Smooth muscle cell (in vitro differentiated cells): ENCODE results near the gene DIAPH2. TPM values are rescaled to one million over a fixed set of nuclear protein-coding genes. Genes with fewer than 3 reads are reported as not detected.

Experiments
- DNase-seq: peaks from one replicate; lab custom pipeline; 2025; ENCODE audit not compliant: unreplicated experiment; lab: John Stamatoyannopoulos, UW
- H2AFZ ChIP-seq: fragments of 200-600 bp; sonication (generic); 2 replicates; pipeline ENCODE4 v1.6.0; 2016; ENCODE audit warnings: antibody characterized with exemption, low read depth, mild to moderate bottlenecking
- H3F3A ChIP-seq: fragments of 200-600 bp; sonication (generic); 2 replicates; pipeline ENCODE4 v1.6.0; 2017; ENCODE audit warnings: antibody characterized with exemption, low read depth
- H3K27ac ChIP-seq: fragments of 200-600 bp; sonication (generic); 2 replicates; pipeline ENCODE4 v1.5.1; 2016; ENCODE audit warnings: low read depth, mild to moderate bottlenecking
- H3K27me3 ChIP-seq: fragments of 200-600 bp; sonication (generic); 2 replicates; pipeline ENCODE4 v1.6.1; 2016; ENCODE audit warnings: low read depth, mild to moderate bottlenecking
- H3K36me3 ChIP-seq: fragments of 200-600 bp; sonication (generic); 2 replicates; pipeline ENCODE4 v1.5.1; 2016; ENCODE audit warnings: low read depth
- H3K4me1 ChIP-seq: fragments of 200-600 bp; sonication (generic); 2 replicates; pipeline ENCODE4 v1.5.1; 2016; ENCODE audit warnings: low read depth
- H3K4me2 ChIP-seq: fragments of 200-600 bp; sonication (generic); 2 replicates; pipeline ENCODE4 v1.6.0; 2016; ENCODE audit warnings: mild to moderate bottlenecking
- H3K4me3 ChIP-seq: fragments of 200-600 bp; sonication (generic); 2 replicates; pipeline ENCODE4 v1.5.1; 2016; ENCODE audit warnings: mild to moderate bottlenecking
- H3K79me2 ChIP-seq: fragments of 200-600 bp; sonication (generic); 2 replicates; pipeline ENCODE4 v1.6.0; 2016; ENCODE audit warnings: low read depth, mild to moderate bottlenecking
- H3K9ac ChIP-seq: fragments of 200-600 bp; sonication (generic); 2 replicates; pipeline ENCODE4 v1.6.0; 2016; ENCODE audit warnings: low read depth
- H3K9me3 ChIP-seq: fragments of 200-600 bp; sonication (generic); replicated peaks from 2 replicates; pipeline ENCODE4 v1.5.1; 2016; ENCODE audit warnings: low read depth
- H4K20me1 ChIP-seq: fragments of 200-600 bp; sonication (generic); 2 replicates; pipeline ENCODE4 v1.6.0; 2016; ENCODE audit warnings: low read depth
- CTCF ChIP-seq: fragments of 200-600 bp; sonication (generic); IDR thresholded peaks from 2 replicates; pipeline ENCODE4 v1.5.1; 2017; ENCODE audit warnings: borderline replicate concordance, mild to moderate bottlenecking, antibody characterized with exemption; ENCODE audit not compliant: insufficient read depth, poor library complexity, severe bottlenecking
- WGBS: methylation state at CpG from one replicate; pipeline ENCODE4 v1.1.7; 2016; ENCODE audit warnings: low lambda C conversion rate; 5-methylcytosine and 5-hydroxymethylcytosine counted together
- polyA plus RNA-seq: library from polyadenylated mRNA; unstranded; fragments of >200 nt; fragmentation: Nextera tagmentation; extraction: Ambion mirVana; gene quantifications from 2 replicates; pipeline ENCODE4 v1.2.1, GENCODE V29; 2016
- total RNA-seq: library from RNA; depleted of rRNA; stranded (reverse); fragments of >200 nt; gene quantifications from 2 replicates; pipeline ENCODE4 v1.2.3, GENCODE V29; 2014

DIAPH2 gene
- total and polyA plus RNA-seq, 2 experiments from 2014 or later, result 12.8 to 19.9 TPM

GRCh38 chrX:97524997-97525396 lies 840.4 kb downstream of the DIAPH2 start:
- H3K36me3 ChIP-seq, result no peaks in the 10 kb centered on the region
- no peak overlapping the region for H3K27ac ChIP-seq
- H3K4me3 ChIP-seq, result no peak overlapping the region
- WGBS, result 77% methylated on average over 3 of the region's 3 CpGs
- H3K9me3 ChIP-seq, result peaks cover 2% of the 10 kb centered on the region
- no peak overlapping the region for H2AFZ ChIP-seq
- peaks cover 20% of the 10 kb centered on the region for H3K4me1 ChIP-seq
- no peaks in the 10 kb centered on the region for H4K20me1 ChIP-seq
- no peak overlapping the region for H3K9ac ChIP-seq
- H3K27me3 ChIP-seq, result no peaks in the 10 kb centered on the region
- no peak for DNase-seq
- TF ChIP-seq CTCF, result no peak
- H3F3A ChIP-seq, result no peaks in the 10 kb centered on the region
- no peaks in the 10 kb centered on the region for H3K79me2 ChIP-seq
- no peak overlapping the region for H3K4me2 ChIP-seq

DNA sequence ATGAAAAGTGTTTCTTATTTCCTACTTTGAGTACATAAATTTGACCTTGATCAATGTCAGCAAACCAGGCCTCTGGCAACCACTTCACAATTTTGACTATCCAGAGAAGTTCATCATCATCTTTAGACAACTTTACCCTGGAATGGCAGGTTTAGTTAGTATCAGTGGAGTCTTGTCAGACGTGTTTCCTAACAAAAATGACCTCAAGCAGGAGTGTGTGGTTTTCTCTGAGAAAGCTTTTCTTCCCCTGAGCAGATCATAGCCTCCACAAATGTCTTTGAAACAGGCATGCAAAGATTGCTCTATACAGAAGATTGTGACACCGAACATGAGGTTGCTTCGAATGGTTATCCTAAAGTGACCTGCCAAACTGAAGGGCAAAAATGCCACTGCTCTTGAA lies 841.3 kb downstream of the DIAPH2 start:
- H3K4me2 ChIP-seq, result no peak overlapping the region

DNA sequence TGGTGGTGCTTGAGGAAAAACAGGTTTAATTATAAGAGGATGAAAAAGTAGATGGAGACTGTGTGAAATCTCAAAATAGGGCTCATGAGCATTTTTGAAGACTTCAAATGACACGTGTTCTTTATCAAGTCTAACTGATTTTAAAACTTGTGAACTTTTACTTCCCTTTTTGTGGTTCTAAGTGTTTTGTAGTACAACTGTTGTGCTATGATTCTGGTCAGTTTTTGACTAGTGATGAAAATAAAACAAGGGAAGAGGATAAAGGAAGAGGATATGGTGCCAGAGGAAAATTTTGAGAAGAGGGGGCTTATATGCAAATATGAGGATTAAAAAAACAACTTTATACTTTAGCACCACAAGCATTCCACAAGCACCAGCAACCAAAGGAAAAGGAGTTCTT lies 843.1 kb downstream of the DIAPH2 start:
- Histone ChIP-seq H3K9ac (no peak overlapping the region), H3K9me3 (peaks cover 14% of the 10 kb centered on the region), H2AFZ (no peak overlapping the region), H3F3A (no peaks in the 10 kb centered on the region), H3K79me2 (no peaks in the 10 kb centered on the region), H3K36me3 (peaks cover 11% of the 10 kb centered on the region), H3K4me1 (peaks cover 20% of the 10 kb centered on the region), H3K27ac (no peak overlapping the region), H3K4me2 (no peak overlapping the region), H4K20me1 (no peaks in the 10 kb centered on the region), H3K4me3 (no peak overlapping the region), H3K27me3 (no peaks in the 10 kb centered on the region)
- no peak for DNase-seq
- no peak for TF ChIP-seq CTCF
- 84% methylated on average over 1 of the region's 1 CpG for WGBS

More for the DNA sequence above, 841.3 kb downstream of the DIAPH2 start:
- Histone ChIP-seq H3F3A (no peaks in the 10 kb centered on the region), H3K36me3 (no peaks in the 10 kb centered on the region), H3K79me2 (no peaks in the 10 kb centered on the region), H3K9me3 (peaks cover 11% of the 10 kb centered on the region), H3K4me1 (peaks cover 20% of the 10 kb centered on the region), H4K20me1 (no peaks in the 10 kb centered on the region), H2AFZ (no peak overlapping the region), H3K4me3 (no peak overlapping the region), H3K27ac (no peak overlapping the region), H3K27me3 (no peaks in the 10 kb centered on the region), H3K9ac (no peak overlapping the region)
- DNase-seq, result no peak
- no peak for TF ChIP-seq CTCF
- WGBS, result 62% methylated on average over 3 of the region's 3 CpGs

- Histone ChIP-seq H2AFZ (no peak overlapping the region), H3F3A (no peaks in the 10 kb centered on the region), H3K4me2 (no peak overlapping the region), H3K4me3 (no peak overlapping the region), H3K79me2 (no peaks in the 10 kb centered on the region), H3K27ac (no peak overlapping the region), H3K4me1 (peaks cover 10% of the 10 kb centered on the region), H3K9ac (no peak overlapping the region), H3K9me3 (peaks cover 14% of the 10 kb centered on the region), H3K27me3 (no peaks in the 10 kb centered on the region), H4K20me1 (no peaks in the 10 kb centered on the region), H3K36me3 (peaks cover 11% of the 10 kb centered on the region)
- no peak for DNase-seq
- WGBS, result 92% methylated on average over 1 of the region's 1 CpG
- no peak for TF ChIP-seq CTCF
Measured at GRCh38 chrX:97529536-97530200, 845.0 kb downstream of the DIAPH2 start.
